Mesenteric fat pad (tissue), 1 donor: ENCODE results near the gene GNAZ. TPM values are rescaled to one million over a fixed set of nuclear protein-coding genes. Genes with fewer than 3 reads are reported as not detected.
"Not testable (repeated sequence)": the region's sequence is repeated elsewhere in the genome, so short reads cannot be mapped to it uniquely, and the experiment has no call there.

Source experiments
- DNase-seq: peaks from one replicate; pipeline ENCODE4 v3.0.0-alpha.2; 2020; ENCODE audit warnings: low spot score
- total RNA-seq: library from RNA; stranded (reverse); fragmentation: NEBNext Ultra II Directional; extraction: Animal tissue kit (Norgen Biotek cat#: 25700); gene quantifications from one replicate; pipeline ENCODE4 v1.2.1, GENCODE V29; 2021
- donor health status: DM: yes; HTN: yes; CAD: no.

GNAZ gene
- total RNA-seq, 1 donor from 2014 or later = 18.3 TPM

- DNase-seq = no peak
Observed at GRCh38 chr22:23042179-23042578, 28.1 kb upstream of the GNAZ start.

GRCh38 chr22:23044570-23044969 lies 25.7 kb upstream of the GNAZ start:
- DNase-seq = no peak

- no peak for DNase-seq
Observed at GRCh38 chr22:23045461-23045860, 24.9 kb upstream of the GNAZ start.

GRCh38 chr22:23047265-23047664 lies 23.1 kb upstream of the GNAZ start:
- peak; percentile 78 for DNase-seq

GRCh38 chr22:23047742-23048141 lies 22.6 kb upstream of the GNAZ start:
- no peak for DNase-seq

- DNase-seq = not testable (repeated sequence)
Observed at GRCh38 chr22:23050546-23050945, 19.8 kb upstream of the GNAZ start.

GRCh38 chr22:23053051-23053707 lies 17.1 kb upstream of the GNAZ start:
- peak; percentile 30 for DNase-seq

GRCh38 chr22:23053912-23054530 lies 16.3 kb upstream of the GNAZ start:
- DNase-seq = peak; percentile 68

- peak; percentile 72 for DNase-seq
Observed at GRCh38 chr22:23054531-23055257, 15.6 kb upstream of the GNAZ start.

GRCh38 chr22:23055449-23056179 lies 14.7 kb upstream of the GNAZ start:
- peak; percentile 41 for DNase-seq

GRCh38 chr22:23057331-23057730 lies 13.0 kb upstream of the GNAZ start:
- peak; percentile 6 for DNase-seq

GRCh38 chr22:23058063-23058462 lies 12.3 kb upstream of the GNAZ start:
- peak; percentile 26 for DNase-seq

GRCh38 chr22:23058481-23059283 lies 11.6 kb upstream of the GNAZ start:
- peak; percentile 37 for DNase-seq

GRCh38 chr22:23059284-23059948 lies 10.9 kb upstream of the GNAZ start:
- DNase-seq = peak; percentile 72

- DNase-seq = peak; percentile 75
Observed at GRCh38 chr22:23060612-23061400, 9.5 kb upstream of the GNAZ start.

GRCh38 chr22:23061471-23062280 lies 8.6 kb upstream of the GNAZ start:
- peak; percentile 75 for DNase-seq

- peak; percentile 62 for DNase-seq
Observed at GRCh38 chr22:23062616-23063538, 7.4 kb upstream of the GNAZ start.
